Heart left ventricle (tissue), 16 donors: ENCODE results near the gene SRGAP1. TPM values are rescaled to one million over a fixed set of nuclear protein-coding genes. Genes with fewer than 3 reads are reported as not detected.
"Not testable (repeated sequence)": the region's sequence is repeated elsewhere in the genome, so short reads cannot be mapped to it uniquely, and the experiment has no call there.

Source experiments
- ATAC-seq, 4 donors: fragments of 200-7000 bp; cut with Tn5 transposase; one replicate each; pipeline ENCODE4 v1.9.1; 2020 to 2022; ENCODE audit warnings: moderate library complexity in 4 of 4, mild to moderate bottlenecking in 3 of 4, moderate number of reproducible peaks in 1 of 4
- DNase-seq, 5 donors: peaks; one replicate each; pipeline ENCODE4 v3.0.0-alpha.2; 2020
- H3K27ac ChIP-seq, 12 donors: fragments of 200-600 bp; sonication (generic) in 4 of 12; one replicate each; pipeline versions ENCODE4 v1.5.0 to v1.8.0; 2016 to 2022; ENCODE audit warnings: mild to moderate bottlenecking in 2 of 12
- H3K27me3 ChIP-seq, 9 donors: fragments of 200-600 bp; sonication (generic) in 2 of 9; one replicate each; pipeline versions ENCODE4 v1.5.1 to v1.8.0; 2016 to 2022; ENCODE audit warnings: mild to moderate bottlenecking in 3 of 9
- H3K36me3 ChIP-seq, 9 donors: fragments of 200-600 bp; sonication (generic) in 2 of 9; one replicate each; pipeline versions ENCODE4 v1.5.0 to v1.8.0; 2018 to 2022; ENCODE audit warnings: mild to moderate bottlenecking in 2 of 9
- H3K4me1 ChIP-seq, 12 donors: fragments of 200-600 bp; sonication (generic) in 4 of 12; one replicate each; pipeline versions ENCODE4 v1.5.0 to v1.8.0; 2016 to 2022; ENCODE audit warnings: mild to moderate bottlenecking in 3 of 12
- H3K4me3 ChIP-seq, 12 donors: fragments of 200-600 bp; sonication (generic) in 4 of 12; one replicate each; pipeline versions ENCODE4 v1.5.0 to v1.8.0; 2017 to 2022; ENCODE audit warnings: mild to moderate bottlenecking in 9 of 12, moderate library complexity in 4 of 12
- H3K9me3 ChIP-seq, 12 donors: fragments of 200-600 bp; sonication (generic) in 4 of 12; one replicate each; pipeline versions ENCODE4 v1.5.0 to v1.8.0; 2016 to 2022; ENCODE audit warnings: mild to moderate bottlenecking in 1 of 12
- POLR2A ChIP-seq, 2 donors: fragments of 450-650 bp; IDR thresholded peaks; one replicate each; pipeline ENCODE4 v1.6.1; 2017; ENCODE audit warnings: antibody characterized with exemption in 2 of 2, mild to moderate bottlenecking in 2 of 2, moderate library complexity in 2 of 2
- WGBS, 4 donors: extraction: QIAGEN DNeasy Blood & Tissue Kit in 2 of 4; methylation state at CpG; one replicate each; pipeline versions ENCODE4 v1.1.5 to v1.1.7; 2013 to 2018; 5-methylcytosine and 5-hydroxymethylcytosine counted together
- intact Hi-C, 10 donors: fragments of 100-400 bp; cut with DNase I; formaldehyde crosslinking; loops; one replicate each; pipeline versions ENCODE4 v1.11.1 to v1.14.2; 2022
- polyA plus RNA-seq, 2 donors: library from polyadenylated mRNA; stranded (reverse); fragments of 200-250 nt; gene quantifications; one replicate each; pipeline ENCODE4 v1.2.3, GENCODE V29; 2013
- total RNA-seq, 9 donors: library from RNA; depleted of rRNA in 2 of 9; stranded (reverse); fragments of >200 nt in 2 of 9; fragmentation: NEBNext Ultra II Directional in 3 of 9; extraction: Animal tissue kit (Norgen Biotek cat#: 25700) in 3 of 9; gene quantifications; one replicate each; pipeline versions ENCODE4 v1.1.0 to v1.2.4, GENCODE V29; 2016 to 2023
- TF ChIP-seq, protein P1 (sequence below), 12 donors: fragments of 200-600 bp; sonication (generic) in 4 of 12; IDR thresholded peaks; one replicate each; pipeline versions ENCODE4 v1.5.0 to v1.8.0; 2018 to 2022; ENCODE audit warnings: antibody characterized with exemption in 12 of 12, mild to moderate bottlenecking in 5 of 12
- donor health status: ischemic (EF 13 %, LVEDD 7.1; RV severe dilation, severe dysfunction).
- donor health status: healthy with polysubstance abuse.
- donor health status: DM: no; HTN: yes; CAD: no.
- donor health status: DM: no; HTN: no; CAD: no.
- donor health status: ischemic (EF 25% LVEDD 6.9; RV normal size, moderate dysfunction).
- donor health status: ischemic (EF 25% LVEDD 5.7; RV mildly dilated, moderate dysfunction).
- donor health status: healthy.
- donor health status: DM: yes; HTN: yes; CAD: no.
- donor health status: ischemic (EF 35%, LVEDD 5.7; RV mildly dilated, moderate dysfunction).
- donor health status: nonischemic (EF 11% LVEDD 7.7; RV severe dilation, severe dysfunction).
- donor health status: DM: yes; HTN: yes; CAD: no.
- donor health status: PGD.
- donor health status: ischemic (EF 29% LVEDD 5.4; RV normal size, mild dysfunction).
- donor health status: nonischemic (EF 23%, LVEDD 6.1; RV moderate dilation, normal function).

Gene SRGAP1
- total and polyA plus RNA-seq, 11 donors, result 1.3 to 10.6 (median 4.5) TPM

DNA sequence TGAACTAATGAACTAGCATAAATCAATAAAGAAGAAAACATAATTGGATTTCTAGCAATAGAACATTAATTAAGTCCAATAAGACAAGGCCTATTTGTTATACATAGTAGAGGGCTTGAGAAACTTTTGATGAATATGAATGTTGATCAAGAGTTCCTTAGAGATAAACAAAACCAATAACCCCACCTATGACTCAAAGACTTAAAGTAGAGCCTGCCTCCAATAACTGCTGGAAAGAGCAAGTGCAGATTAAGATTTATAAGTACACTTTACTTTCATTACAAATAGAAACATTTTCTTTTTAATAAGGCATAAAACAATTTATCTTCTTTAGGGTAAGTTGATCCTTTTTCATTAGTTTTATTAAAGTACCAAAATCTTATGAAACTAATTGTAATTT lies 185.7 kb downstream of the SRGAP1 start:
- TF ChIP-seq POLR2A (IDR thresholded peaks at IDR 0.05), result no peak
- TF ChIP-seq, protein P1, sequence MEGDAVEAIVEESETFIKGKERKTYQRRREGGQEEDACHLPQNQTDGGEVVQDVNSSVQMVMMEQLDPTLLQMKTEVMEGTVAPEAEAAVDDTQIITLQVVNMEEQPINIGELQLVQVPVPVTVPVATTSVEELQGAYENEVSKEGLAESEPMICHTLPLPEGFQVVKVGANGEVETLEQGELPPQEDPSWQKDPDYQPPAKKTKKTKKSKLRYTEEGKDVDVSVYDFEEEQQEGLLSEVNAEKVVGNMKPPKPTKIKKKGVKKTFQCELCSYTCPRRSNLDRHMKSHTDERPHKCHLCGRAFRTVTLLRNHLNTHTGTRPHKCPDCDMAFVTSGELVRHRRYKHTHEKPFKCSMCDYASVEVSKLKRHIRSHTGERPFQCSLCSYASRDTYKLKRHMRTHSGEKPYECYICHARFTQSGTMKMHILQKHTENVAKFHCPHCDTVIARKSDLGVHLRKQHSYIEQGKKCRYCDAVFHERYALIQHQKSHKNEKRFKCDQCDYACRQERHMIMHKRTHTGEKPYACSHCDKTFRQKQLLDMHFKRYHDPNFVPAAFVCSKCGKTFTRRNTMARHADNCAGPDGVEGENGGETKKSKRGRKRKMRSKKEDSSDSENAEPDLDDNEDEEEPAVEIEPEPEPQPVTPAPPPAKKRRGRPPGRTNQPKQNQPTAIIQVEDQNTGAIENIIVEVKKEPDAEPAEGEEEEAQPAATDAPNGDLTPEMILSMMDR (IDR thresholded peaks at IDR 0.05), result no peak
- ATAC-seq, result no peak

DNA sequence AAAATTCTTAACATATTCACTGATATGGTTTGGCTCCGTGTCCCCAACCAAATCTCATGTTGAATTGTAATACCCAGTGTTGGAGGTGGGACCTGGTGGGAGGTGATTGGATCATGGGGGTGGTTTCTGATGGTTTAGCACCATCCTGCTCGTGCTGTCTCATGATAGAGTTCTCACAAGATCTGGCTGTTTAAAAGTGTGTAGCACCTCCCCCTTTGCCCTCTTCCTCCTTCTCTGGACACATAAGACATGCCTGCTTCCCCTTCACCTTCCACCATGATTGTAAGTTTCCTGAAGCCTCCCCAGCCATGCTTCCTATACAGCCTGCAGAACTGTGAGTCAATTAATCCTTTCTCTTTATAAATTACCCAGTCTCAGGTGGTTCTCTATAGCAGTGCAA lies 189.6 kb downstream of the SRGAP1 start:
- ATAC-seq, H3K27ac ChIP-seq, intact Hi-C loops, H3K4me3 ChIP-seq, H3K4me1 ChIP-seq, H3K36me3 ChIP-seq, H3K27me3 ChIP-seq, DNase-seq: not testable (repeated sequence)
- peaks cover 0 to 23% (median 0%) of the 10 kb centered on the region in 12 donors for H3K9me3 ChIP-seq
- WGBS, 4 donors, result 86 to 98% (median 95%) methylated on average over 2 of the region's 2 CpGs

More for the DNA sequence above, 185.7 kb downstream of the SRGAP1 start:
- H3K36me3 ChIP-seq, result no peaks in the 10 kb centered on the region
- H3K4me1 ChIP-seq, result no peaks in the 10 kb centered on the region
- intact Hi-C loops, result no loop called here
- H3K27ac ChIP-seq, result no peak overlapping the region
- DNase-seq, result no peak
- H3K9me3 ChIP-seq, result peaks cover 0 to 14% (median 0%) of the 10 kb centered on the region in 12 donors
- no peaks in the 10 kb centered on the region for H3K27me3 ChIP-seq
- H3K4me3 ChIP-seq, result no peak overlapping the region

DNA sequence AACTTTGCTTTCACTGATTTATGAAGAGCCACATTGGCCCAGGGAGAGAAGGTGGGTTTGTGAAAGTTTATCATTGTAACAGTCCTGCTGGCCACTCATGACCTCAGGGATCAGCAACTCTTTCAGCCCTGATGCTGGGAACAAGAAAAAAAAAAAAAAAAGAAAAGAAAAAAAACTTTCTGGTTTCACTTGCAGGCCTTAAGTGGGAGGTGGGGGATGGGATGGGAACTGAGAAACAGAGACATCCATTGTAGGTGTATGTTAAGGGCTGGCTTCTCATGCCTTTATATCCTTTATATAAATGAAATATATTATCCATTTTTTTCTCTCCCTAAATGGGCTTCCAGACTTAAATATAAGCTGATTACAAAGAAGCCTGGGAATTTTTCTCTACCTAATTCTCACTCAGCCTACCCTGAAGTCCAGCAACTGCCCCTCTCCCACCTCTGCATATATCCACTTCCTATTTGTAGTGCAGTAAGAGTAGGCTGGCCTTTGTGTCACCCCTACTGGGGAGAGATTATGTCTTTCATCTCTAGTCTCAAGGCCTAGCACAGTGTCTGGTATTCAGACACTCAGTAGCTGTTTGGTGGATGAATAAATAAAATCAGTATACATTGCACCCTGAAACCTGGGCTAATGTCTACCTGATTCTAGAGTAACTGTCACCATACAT lies 190.5 kb downstream of the SRGAP1 start:
- intact Hi-C loops, result no loop called here
- ATAC-seq, result no peak
- no peaks in the 10 kb centered on the region for H3K27me3 ChIP-seq
- peaks cover 0 to 15% (median 7%) of the 10 kb centered on the region in 12 donors for H3K4me1 ChIP-seq
- no peak overlapping the region for H3K27ac ChIP-seq
- H3K9me3 ChIP-seq, result peaks cover 0 to 23% (median 0%) of the 10 kb centered on the region in 12 donors
- DNase-seq, result no peak
- TF ChIP-seq, protein P1 (IDR thresholded peaks at IDR 0.05), result no peak
- TF ChIP-seq POLR2A (IDR thresholded peaks at IDR 0.05), result no peak
- H3K4me3 ChIP-seq, result no peak overlapping the region
- H3K36me3 ChIP-seq, result no peaks in the 10 kb centered on the region

DNA sequence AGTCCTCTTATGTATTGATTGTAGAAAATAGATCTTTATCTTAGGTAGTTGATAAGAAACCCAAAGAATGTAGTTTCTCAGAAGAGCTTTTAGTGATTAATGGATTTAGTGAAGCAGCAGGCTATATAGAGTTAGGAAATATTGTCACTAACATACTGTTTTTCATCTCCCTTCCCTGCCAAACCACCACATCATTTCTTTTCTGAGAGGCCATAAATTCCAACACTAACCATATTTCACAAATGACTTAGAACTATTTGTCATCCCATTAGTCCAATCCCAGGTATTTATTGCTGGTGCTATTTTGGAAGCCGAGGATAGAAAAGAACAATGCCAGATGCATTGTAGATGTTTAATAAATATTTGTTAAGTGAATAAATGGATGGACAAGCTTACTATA lies 191.9 kb downstream of the SRGAP1 start:
- no peak for TF ChIP-seq POLR2A (IDR thresholded peaks at IDR 0.05)
- TF ChIP-seq, protein P1 (IDR thresholded peaks at IDR 0.05), result no peak
- 93 to 98% (median 96%) methylated on average over 1 of the region's 1 CpG for WGBS, 4 donors
- Histone ChIP-seq H3K36me3 (no peaks in the 10 kb centered on the region), H3K27me3 (no peaks in the 10 kb centered on the region), H3K27ac (no peak overlapping the region), H3K4me1 (peaks cover 0 to 15% (median 7%) of the 10 kb centered on the region in 12 donors), H3K9me3 (peaks cover 0 to 21% (median 0%) of the 10 kb centered on the region in 12 donors), H3K4me3 (no peak overlapping the region)
- no peak for ATAC-seq
- DNase-seq, result no peak
- intact Hi-C loops, result no loop called here
